Fibroblast of pulmonary artery (primary cell): ENCODE measurements around the gene NUDT19.
"Not testable (repeated sequence)": the region's sequence is repeated elsewhere in the genome, so short reads cannot be mapped to it uniquely, and the experiment has no call there.

ENCODE experiments used
- DNase-seq: peaks from one replicate; pipeline ENCODE4 v3.0.0-alpha.2; 2010; ENCODE audit warnings: low read depth
- H3K4me3 ChIP-seq: replicated peaks from 2 replicates; pipeline ENCODE4 v1.5.1; 2011; ENCODE audit warnings: low read depth, mild to moderate bottlenecking, control low read depth, low read length, moderate library complexity
- TF ChIP-seq, protein P1 (sequence below): IDR thresholded peaks from 2 replicates; pipeline ENCODE4 v1.5.1; 2011; ENCODE audit warnings: mild to moderate bottlenecking, control low read depth, low read length, inconsistent platforms; ENCODE audit errors: missing control alignments

NUDT19 gene

DNA sequence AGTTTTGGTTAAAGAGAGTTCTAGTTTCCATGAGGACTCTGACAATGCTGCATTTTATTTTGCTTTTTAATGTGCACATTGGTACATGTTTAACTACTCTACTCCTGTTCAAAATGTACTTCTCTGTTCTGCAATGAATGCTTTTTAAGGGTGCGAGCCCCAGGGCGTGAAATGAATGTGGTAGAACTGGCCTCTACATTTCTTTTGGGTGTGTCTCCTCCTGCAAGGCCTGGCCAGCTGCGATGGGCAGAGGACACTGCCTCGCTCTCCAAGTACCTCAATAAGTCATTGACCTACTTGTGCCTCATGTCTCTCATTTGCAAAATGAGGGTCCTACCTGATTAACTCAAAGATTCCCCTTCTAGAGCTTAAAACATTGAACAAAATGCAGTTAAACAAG is 9.3 kb upstream of the NUDT19 start:
- no peak overlapping the region for H3K4me3 ChIP-seq
- no peak for DNase-seq
- TF ChIP-seq, protein P1, sequence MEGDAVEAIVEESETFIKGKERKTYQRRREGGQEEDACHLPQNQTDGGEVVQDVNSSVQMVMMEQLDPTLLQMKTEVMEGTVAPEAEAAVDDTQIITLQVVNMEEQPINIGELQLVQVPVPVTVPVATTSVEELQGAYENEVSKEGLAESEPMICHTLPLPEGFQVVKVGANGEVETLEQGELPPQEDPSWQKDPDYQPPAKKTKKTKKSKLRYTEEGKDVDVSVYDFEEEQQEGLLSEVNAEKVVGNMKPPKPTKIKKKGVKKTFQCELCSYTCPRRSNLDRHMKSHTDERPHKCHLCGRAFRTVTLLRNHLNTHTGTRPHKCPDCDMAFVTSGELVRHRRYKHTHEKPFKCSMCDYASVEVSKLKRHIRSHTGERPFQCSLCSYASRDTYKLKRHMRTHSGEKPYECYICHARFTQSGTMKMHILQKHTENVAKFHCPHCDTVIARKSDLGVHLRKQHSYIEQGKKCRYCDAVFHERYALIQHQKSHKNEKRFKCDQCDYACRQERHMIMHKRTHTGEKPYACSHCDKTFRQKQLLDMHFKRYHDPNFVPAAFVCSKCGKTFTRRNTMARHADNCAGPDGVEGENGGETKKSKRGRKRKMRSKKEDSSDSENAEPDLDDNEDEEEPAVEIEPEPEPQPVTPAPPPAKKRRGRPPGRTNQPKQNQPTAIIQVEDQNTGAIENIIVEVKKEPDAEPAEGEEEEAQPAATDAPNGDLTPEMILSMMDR, result no peak

DNA sequence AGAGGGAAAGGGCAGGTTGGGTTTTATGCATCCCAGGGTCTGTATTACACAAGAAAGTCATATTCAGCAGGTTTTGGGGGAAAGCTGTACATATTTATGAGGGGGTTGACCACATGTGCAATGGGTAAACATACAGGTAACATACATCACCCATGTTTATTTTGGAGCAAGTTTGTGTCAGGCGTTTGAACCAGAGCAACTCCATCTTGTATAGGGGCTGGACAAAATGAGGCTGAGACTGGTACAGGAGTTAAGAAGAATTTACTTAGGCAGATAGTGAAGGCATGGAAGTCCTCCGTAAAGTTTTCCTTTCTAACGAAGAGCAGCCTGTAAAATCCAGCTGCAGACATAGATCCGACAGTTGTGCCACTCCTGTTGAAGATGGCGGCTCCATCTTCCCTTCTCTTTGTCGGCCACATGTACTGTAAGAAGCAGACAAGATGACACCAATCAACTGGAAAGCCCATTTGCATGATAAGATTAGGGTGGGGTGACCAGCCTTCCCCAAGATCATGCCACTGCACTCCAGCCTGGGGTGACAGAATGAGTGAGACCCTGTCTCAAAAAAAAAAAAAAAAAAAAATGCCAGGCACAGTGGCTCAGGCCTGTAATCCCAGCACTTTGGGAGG is 4.7 kb upstream of the NUDT19 start:
- DNase-seq, result no peak
- no peak overlapping the region for H3K4me3 ChIP-seq
- TF ChIP-seq, protein P1, result no peak

DNA sequence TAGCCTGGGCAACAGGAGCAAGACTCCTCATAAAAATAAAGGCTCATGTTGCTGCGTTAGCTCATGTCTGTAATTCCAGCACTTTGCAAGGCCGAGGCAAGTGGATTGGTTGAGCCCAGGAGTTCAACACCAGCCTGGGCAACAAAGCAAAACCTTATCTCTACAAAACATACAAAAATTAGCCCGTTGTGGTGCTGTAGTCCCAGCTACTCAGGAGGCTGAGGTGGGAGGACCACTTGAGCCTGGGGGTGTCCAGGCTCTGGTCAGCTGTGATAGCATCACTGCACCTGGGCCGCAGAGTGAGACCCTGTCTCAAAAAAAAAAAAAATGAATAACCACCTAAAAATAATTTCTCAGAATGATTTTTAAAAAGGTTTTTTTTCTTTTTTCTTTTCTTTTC is 3.9 kb upstream of the NUDT19 start:
- H3K4me3 ChIP-seq, result no peak overlapping the region
- TF ChIP-seq, protein P1, result no peak
- no peak for DNase-seq

DNA sequence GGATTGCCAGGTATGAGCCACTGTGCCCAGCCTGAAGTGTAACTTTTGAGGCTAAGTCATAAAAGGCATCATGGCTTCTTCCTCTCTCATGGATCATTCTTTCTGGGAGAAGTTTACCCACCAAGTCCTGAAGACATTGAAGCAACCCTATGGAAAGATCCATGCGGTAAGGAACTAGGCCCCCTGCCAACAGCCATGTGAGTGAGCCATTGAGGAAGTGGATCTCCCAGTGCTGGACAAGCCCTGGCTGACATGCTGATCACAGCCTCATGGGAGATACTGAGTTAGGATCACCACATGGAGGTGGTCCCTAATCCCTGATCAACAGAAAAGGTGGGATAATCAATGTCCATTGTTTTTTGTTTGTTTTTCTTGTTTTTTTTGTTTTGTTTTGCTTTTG is 3.3 kb upstream of the NUDT19 start:
- H3K4me3 ChIP-seq, result no peak overlapping the region
- TF ChIP-seq, protein P1, result no peak
- DNase-seq, result no peak

DNA sequence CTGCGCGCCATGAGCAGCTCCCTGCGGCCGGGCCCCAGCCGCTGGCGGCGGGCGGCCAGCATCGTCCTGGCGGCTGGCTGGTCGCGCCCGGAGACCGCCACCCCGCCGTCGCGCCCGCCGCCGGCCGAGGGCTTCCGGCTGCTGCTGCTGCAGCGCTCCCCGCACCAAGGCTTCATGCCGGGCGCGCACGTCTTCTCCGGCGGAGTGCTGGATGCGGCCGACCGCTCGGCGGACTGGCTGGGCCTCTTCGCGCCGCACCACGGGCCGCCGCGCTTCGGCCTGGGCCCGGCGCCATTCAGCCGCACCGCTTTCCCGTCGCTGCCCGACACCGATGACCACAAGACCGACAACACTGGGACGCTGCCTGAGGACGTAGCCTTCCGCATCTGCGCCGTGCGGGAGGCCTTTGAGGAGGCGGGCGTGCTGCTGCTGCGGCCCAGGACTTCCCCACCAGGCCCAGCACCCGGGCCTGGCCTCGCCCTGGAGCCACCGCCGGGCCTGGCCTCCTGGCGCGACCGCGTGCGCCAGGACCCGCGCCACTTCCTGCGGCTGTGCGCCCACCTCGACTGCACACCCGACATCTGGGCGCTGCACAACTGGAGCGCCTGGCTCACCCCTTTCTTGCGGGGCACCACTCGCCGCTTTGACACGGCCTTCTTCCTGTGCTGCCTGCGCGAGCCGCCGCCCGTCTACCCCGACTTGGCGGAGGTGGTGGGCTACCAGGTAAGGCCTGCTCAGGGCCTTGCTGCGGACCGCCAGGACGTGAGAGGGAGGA is 518 bp downstream of the NUDT19 start:
- peak; percentile 72 for DNase-seq
- TF ChIP-seq, protein P1, result no peak
- peak overlapping the region; percentile 63 for H3K4me3 ChIP-seq

DNA sequence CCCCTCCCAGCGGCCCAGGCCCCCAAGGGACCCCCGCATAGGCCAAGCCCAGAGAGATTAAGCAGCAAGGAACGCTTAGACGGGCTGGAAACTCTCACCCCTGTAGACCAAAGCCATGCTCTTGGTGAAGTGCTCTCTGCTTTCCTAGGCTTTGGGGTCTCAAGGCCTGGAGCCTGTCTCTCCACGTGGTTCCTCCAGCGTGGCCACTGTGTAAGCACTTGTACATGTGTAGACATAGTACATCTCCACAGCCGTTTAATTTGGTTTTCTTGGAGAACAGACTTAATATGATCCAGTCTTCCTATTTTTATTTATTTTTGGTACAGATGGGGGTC is 1.1 kb downstream of the NUDT19 start:
- peak overlapping the region; percentile 63 for H3K4me3 ChIP-seq
- no peak for DNase-seq
- TF ChIP-seq, protein P1, result no peak

DNA sequence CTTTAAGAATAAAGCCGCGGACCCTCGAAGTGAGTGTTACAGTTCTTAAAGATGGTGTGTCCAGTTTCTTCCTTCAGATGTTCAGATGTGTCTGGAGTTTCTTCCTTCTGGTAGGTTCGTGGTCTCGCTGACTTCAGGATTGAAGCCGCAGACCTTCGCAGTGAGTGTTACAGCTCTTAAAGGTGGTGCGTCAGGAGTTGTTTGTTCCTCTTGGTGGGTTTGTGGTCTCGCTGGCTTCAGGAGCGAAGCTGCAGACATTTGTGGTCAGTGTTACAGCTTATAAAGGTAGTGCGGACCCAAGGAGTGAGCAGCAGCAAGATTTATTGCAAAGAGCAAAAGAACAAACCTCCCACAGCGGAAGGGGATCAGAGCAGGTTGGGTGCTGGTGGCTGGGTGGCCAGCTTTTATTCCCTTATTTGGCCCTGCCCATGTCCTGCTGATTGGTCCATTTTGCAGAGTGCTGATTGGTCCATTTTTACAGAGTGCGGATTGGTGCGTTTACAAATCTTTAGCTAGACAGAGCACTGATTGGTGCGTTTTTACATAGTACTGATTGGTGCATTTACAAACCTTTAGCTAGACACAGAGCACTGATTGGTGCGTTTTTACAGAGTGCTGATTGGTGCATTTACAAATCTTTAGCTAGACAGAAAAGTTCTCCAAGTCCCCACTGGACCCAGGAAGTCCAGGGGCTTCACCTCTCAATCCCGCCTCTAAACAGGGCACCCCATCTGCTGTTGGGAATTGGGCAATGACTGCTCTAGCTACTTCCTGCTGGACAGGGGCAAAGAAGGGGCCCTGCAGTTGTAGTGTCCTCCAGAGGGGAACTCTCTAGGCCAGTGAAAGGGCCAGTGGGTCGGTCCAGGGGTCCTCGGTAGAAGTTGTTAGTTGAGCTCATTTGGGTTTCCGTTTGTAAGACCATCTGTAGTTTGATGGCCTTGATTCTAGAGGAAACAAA is 1.8 kb downstream of the NUDT19 start:
- DNase-seq, result not testable (repeated sequence)
- H3K4me3 ChIP-seq, result peak overlapping the region; percentile 63

DNA sequence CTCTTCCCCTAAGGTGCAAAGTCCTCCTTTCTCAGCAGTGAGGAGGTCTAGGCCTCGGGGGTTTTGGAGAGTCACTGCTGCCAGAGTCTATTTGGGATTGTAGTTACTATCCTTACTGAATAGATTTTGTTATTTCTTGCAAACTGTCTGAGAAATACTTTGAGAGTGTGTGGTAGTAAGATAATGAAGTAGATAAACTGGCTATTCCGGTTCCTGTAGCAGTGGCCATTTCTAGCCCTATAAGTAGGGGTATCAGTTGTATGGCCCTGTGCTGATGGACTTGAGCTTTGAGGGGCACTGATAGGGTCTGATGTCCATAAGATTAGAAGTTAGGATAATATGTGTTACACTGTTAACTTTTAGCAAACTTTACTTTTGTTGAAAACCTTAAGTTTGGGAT is 2.7 kb downstream of the NUDT19 start:
- not testable (repeated sequence) for H3K4me3 ChIP-seq, DNase-seq

DNA sequence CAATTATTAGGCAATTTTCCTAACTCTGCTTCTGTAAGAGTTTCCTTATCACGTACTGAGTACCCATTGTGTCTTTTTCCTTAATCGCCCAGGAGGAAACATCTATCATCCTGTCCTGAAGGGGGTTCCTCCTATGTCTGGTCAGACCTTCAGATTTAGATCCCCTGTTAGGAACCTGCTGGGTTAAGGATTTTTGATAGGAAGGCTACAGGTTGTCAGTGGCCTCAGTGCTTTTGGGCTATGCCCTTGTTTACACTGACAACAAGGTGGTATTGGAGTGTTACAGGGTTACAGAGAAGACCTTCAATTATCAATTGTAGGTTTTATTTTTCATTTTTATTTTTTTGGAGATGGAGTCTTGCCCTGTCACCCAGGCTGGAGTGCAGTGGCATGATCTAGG is 3.2 kb downstream of the NUDT19 start:
- not testable (repeated sequence) for DNase-seq, H3K4me3 ChIP-seq

DNA sequence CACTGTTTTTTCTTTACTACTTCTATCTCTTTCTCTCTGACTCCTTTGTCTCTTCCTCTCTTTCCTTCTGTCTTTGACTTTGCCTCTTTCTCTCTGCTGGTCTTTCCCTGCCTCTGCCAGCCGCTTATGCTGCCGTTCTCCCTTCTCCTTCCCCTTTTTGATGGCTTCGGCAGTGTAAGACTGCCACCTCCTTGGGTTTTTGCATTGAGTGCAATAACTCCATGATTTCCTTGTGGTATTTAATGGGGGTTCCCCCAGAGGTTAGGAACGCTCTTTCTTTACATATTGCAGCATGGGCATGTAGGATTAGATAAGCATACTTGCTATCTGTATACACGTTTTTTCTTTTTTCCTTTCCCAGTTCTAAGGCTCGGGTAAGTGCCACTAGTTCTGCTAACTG is 3.9 kb downstream of the NUDT19 start:
- not testable (repeated sequence) for H3K4me3 ChIP-seq, DNase-seq
